Testis (tissue), 3 donors: ENCODE results near the gene BSN. TPM values are rescaled to one million over a fixed set of nuclear protein-coding genes. Genes with fewer than 3 reads are reported as not detected.

Experiments used
- DNase-seq: peaks from one replicate; pipeline ENCODE4 v3.0.0-alpha.2; 2019
- H3K27ac ChIP-seq, 2 donors: fragments of 200-600 bp; sonication (generic); one replicate each; pipeline ENCODE4 v1.5.1; 2019
- H3K27me3 ChIP-seq: fragments of 200-600 bp; sonication (generic); one replicate; pipeline ENCODE4 v1.5.1; 2019
- H3K36me3 ChIP-seq: fragments of 200-600 bp; sonication (generic); one replicate; pipeline ENCODE4 v1.5.1; 2017; ENCODE audit warnings: low read depth; ENCODE audit errors: missing control alignments
- H3K4me1 ChIP-seq: fragments of 200-600 bp; sonication (generic); one replicate; pipeline ENCODE4 v1.5.1; 2019
- H3K4me3 ChIP-seq, 2 donors: fragments of 200-600 bp; sonication (generic); one replicate each; pipeline ENCODE4 v1.5.1; 2017 to 2019
- H3K9me3 ChIP-seq: fragments of 200-600 bp; sonication (generic); one replicate; pipeline ENCODE4 v1.5.1; 2017
- POLR2A ChIP-seq: fragments of 450-650 bp; IDR thresholded peaks from one replicate; pipeline ENCODE4 v1.6.1; 2017; ENCODE audit warnings: antibody characterized with exemption, mild to moderate bottlenecking, moderate library complexity
- WGBS, 2 donors: methylation state at CpG; one replicate each; pipeline ENCODE4 v1.1.5; 2018; 5-methylcytosine and 5-hydroxymethylcytosine counted together
- intact Hi-C: fragments of 100-400 bp; cut with DNase I; formaldehyde crosslinking; loops from one replicate; pipeline ENCODE4 v1.15.1; 2023; ENCODE audit warnings: low total_unique reads
- polyA plus RNA-seq: library from polyadenylated mRNA; stranded (reverse); fragments of 350-450 nt; fragmentation: Illumina TruSeq; extraction: RNeasy Lipid Tissue Mini Kit (QIAGEN cat#74804); gene quantifications from one replicate; pipeline ENCODE4 v1.2.3, GENCODE V29; 2014; ENCODE audit warnings: low read depth, low replicate concordance; ENCODE audit not compliant: insufficient read depth
- total RNA-seq, 2 donors: library from RNA; depleted of rRNA; stranded (reverse); fragments of >200 nt; gene quantifications; one replicate each; pipeline ENCODE4 v1.2.3, GENCODE V29; 2016
- TF ChIP-seq, protein P1 (sequence below), 3 experiments: fragments of 450-650 bp in 2 of 3; fragments of 200-600 bp in 1 of 3; sonication (generic) in 1 of 3; IDR thresholded peaks; one replicate each; pipeline ENCODE4 v1.5.1; 2016 to 2019; ENCODE audit warnings: antibody characterized with exemption in 3 of 3, mild to moderate bottlenecking in 2 of 3, moderate library complexity in 1 of 3

BSN gene
- total and polyA plus RNA-seq, 3 donors from 2014 or later: 9.9 to 25.3 (median 18.9) TPM

DNA sequence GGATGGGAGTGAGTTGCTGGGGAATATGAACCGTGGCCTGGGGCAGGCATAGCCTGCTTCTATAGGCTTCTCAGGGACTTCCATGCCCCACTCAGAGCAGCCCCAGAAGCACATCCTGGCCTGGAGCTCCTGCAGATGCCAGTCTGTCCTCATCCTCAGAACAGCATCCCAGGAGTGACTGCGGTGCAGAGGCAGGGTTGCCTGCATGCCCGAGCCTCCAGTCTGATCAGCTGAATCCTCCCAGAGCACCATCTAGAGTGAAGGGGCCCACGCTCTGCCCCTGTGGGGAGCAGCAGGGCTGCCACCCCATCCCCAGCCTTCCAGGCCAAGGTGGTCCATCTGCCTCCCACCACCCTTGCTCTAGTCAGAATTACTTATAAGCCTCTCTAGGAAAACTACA, 75.2 kb downstream of the BSN start:
- intact Hi-C loops: no loop called here
- WGBS, 2 donors: 80 to 91% methylated on average over 1 to 4 of the region's 4 CpGs
- TF ChIP-seq, protein P1, sequence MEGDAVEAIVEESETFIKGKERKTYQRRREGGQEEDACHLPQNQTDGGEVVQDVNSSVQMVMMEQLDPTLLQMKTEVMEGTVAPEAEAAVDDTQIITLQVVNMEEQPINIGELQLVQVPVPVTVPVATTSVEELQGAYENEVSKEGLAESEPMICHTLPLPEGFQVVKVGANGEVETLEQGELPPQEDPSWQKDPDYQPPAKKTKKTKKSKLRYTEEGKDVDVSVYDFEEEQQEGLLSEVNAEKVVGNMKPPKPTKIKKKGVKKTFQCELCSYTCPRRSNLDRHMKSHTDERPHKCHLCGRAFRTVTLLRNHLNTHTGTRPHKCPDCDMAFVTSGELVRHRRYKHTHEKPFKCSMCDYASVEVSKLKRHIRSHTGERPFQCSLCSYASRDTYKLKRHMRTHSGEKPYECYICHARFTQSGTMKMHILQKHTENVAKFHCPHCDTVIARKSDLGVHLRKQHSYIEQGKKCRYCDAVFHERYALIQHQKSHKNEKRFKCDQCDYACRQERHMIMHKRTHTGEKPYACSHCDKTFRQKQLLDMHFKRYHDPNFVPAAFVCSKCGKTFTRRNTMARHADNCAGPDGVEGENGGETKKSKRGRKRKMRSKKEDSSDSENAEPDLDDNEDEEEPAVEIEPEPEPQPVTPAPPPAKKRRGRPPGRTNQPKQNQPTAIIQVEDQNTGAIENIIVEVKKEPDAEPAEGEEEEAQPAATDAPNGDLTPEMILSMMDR (IDR thresholded peaks at IDR 0.05): no peak
- TF ChIP-seq POLR2A: no peak
- no peaks in the 10 kb centered on the region for H3K4me1 ChIP-seq
- H3K27ac ChIP-seq: no peak overlapping the region
- H3K36me3 ChIP-seq: no peaks in the 10 kb centered on the region
- no peak for DNase-seq
- H3K27me3 ChIP-seq: no peaks in the 10 kb centered on the region
- no peaks in the 10 kb centered on the region for H3K9me3 ChIP-seq
- no peak overlapping the region for H3K4me3 ChIP-seq

DNA sequence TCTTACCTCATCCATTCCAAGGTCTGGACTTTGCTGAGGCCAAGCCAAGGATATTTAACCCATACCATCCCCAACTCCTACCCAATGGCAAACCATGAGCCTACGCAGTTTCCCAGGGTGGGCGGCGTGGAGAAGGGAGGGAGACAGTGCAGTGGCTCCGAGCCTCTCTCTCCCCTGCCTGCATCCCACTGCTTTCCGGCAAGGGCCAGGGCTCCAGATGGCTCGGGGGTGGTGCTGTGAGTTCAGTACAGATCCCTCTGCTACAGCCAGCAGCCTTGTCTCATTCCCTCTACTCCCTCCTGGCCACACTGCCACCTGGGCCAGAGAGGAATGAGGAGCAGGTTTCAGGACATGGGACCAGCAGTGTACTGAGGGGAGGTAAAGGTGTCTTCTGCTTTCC, 75.6 kb downstream of the BSN start:
- no peak overlapping the region for H3K4me3 ChIP-seq
- 80 to 93% methylated on average over 1 to 6 of the region's 6 CpGs for WGBS, 2 donors
- H3K9me3 ChIP-seq: no peaks in the 10 kb centered on the region
- no peak for DNase-seq
- no peaks in the 10 kb centered on the region for H3K36me3 ChIP-seq
- intact Hi-C loops: no loop called here
- no peaks in the 10 kb centered on the region for H3K4me1 ChIP-seq
- H3K27ac ChIP-seq: no peak overlapping the region
- TF ChIP-seq, protein P1 (IDR thresholded peaks at IDR 0.05): no peak
- no peak for TF ChIP-seq POLR2A
- H3K27me3 ChIP-seq: no peaks in the 10 kb centered on the region

GRCh38 chr3:49630784-49631183, 76.5 kb downstream of the BSN start:
- no peaks in the 10 kb centered on the region for H3K9me3 ChIP-seq
- H3K4me1 ChIP-seq: no peaks in the 10 kb centered on the region
- H3K36me3 ChIP-seq: no peaks in the 10 kb centered on the region
- WGBS, 2 donors: 94% methylated on average over 1 of the region's 1 CpG
- H3K4me3 ChIP-seq: no peak overlapping the region
- DNase-seq: no peak
- no peak for TF ChIP-seq POLR2A
- TF ChIP-seq, protein P1 (IDR thresholded peaks at IDR 0.05): no peak
- intact Hi-C loops: no loop called here
- no peaks in the 10 kb centered on the region for H3K27me3 ChIP-seq
- no peak overlapping the region for H3K27ac ChIP-seq

GRCh38 chr3:49634736-49635135, 80.5 kb downstream of the BSN start:
- Histone ChIP-seq H3K4me3 (no peak overlapping the region), H3K27ac (no peak overlapping the region), H3K9me3 (no peaks in the 10 kb centered on the region), H3K4me1 (no peaks in the 10 kb centered on the region), H3K36me3 (no peaks in the 10 kb centered on the region), H3K27me3 (no peaks in the 10 kb centered on the region)
- intact Hi-C loops: no loop called here
- no peak for TF ChIP-seq POLR2A
- TF ChIP-seq, protein P1 (IDR thresholded peaks at IDR 0.05): no peak
- no peak for DNase-seq
- 77 to 93% methylated on average over 3 of the region's 3 CpGs for WGBS, 2 donors

GRCh38 chr3:49636883-49637609, 82.8 kb downstream of the BSN start:
- no peaks in the 10 kb centered on the region for H3K36me3 ChIP-seq
- 74 to 80% methylated on average over 6 to 7 of the region's 7 CpGs for WGBS, 2 donors
- H3K27me3 ChIP-seq: no peaks in the 10 kb centered on the region
- no peaks in the 10 kb centered on the region for H3K4me1 ChIP-seq
- no peaks in the 10 kb centered on the region for H3K9me3 ChIP-seq
- H3K4me3 ChIP-seq: no peak overlapping the region
- intact Hi-C loops: no loop called here
- no peak overlapping the region for H3K27ac ChIP-seq
- no peak for TF ChIP-seq POLR2A
- TF ChIP-seq, protein P1 (IDR thresholded peaks at IDR 0.05): no peak
- no peak for DNase-seq
